Fibroblast of lung (primary cell): ENCODE data around the gene DLGAP1. TPM values are rescaled to one million over a fixed set of nuclear protein-coding genes. Genes with fewer than 3 reads are reported as not detected.

Experiments
- DNase-seq, 2 donors: peaks; one replicate each; pipeline versions ENCODE4 v3.0.0 to v3.0.0-alpha.2; 2010; ENCODE audit warnings: low read depth in 2 of 2
- H2AFZ ChIP-seq: 2 replicates; pipeline ENCODE4 v1.5.1; 2012; ENCODE audit warnings: low read length, control low read depth, inconsistent platforms
- H3K27ac ChIP-seq: 2 replicates; pipeline ENCODE4 v1.5.1; 2011; ENCODE audit warnings: low read length, control low read depth; ENCODE audit not compliant: insufficient read depth
- H3K27me3 ChIP-seq: 2 replicates; pipeline ENCODE4 v1.5.1; 2011; ENCODE audit warnings: mild to moderate bottlenecking, low read length; ENCODE audit not compliant: control insufficient read depth, insufficient read depth
- H3K36me3 ChIP-seq: 2 replicates; pipeline ENCODE4 v1.5.1; 2011; ENCODE audit warnings: low read length; ENCODE audit not compliant: control insufficient read depth, insufficient read depth
- H3K4me1 ChIP-seq: 2 replicates; pipeline ENCODE4 v1.5.1; 2011; ENCODE audit warnings: low read length; ENCODE audit not compliant: control insufficient read depth, insufficient read depth; ENCODE audit errors: extremely low read depth
- H3K4me2 ChIP-seq: 2 replicates; pipeline ENCODE4 v1.5.1; 2011; ENCODE audit warnings: low read length, control low read depth; ENCODE audit not compliant: insufficient read depth; ENCODE audit errors: extremely low read depth
- H3K4me3 ChIP-seq, 4 experiments: fragments of 200-600 bp in 1 of 4; sonication (generic) in 1 of 4; replicated peaks in 1 of 4; 2 replicates each; pipeline ENCODE4 v1.5.1; 2011 to 2016; ENCODE audit warnings: low read length in 4 of 4, low read depth in 3 of 4, mild to moderate bottlenecking in 3 of 4, control low read depth in 2 of 4, inconsistent platforms in 1 of 4, mixed read lengths in 1 of 4; ENCODE audit not compliant: insufficient read depth in 1 of 4; ENCODE audit errors: control extremely low read depth in 1 of 4
- H3K79me2 ChIP-seq: 2 replicates; pipeline ENCODE4 v1.5.1; 2012; ENCODE audit warnings: mild to moderate bottlenecking, low read length, inconsistent platforms; ENCODE audit not compliant: control insufficient read depth, insufficient read depth
- H3K9ac ChIP-seq: 2 replicates; pipeline ENCODE4 v1.5.1; 2011; ENCODE audit warnings: mild to moderate bottlenecking, low read length, control low read depth; ENCODE audit not compliant: insufficient read depth
- H3K9me3 ChIP-seq: 2 replicates; pipeline ENCODE4 v1.5.1; 2012; ENCODE audit warnings: low read depth, low read length; ENCODE audit not compliant: control insufficient read depth, insufficient read depth
- H4K20me1 ChIP-seq: 2 replicates; pipeline ENCODE4 v1.5.1; 2011; ENCODE audit warnings: low read length; ENCODE audit not compliant: control insufficient read depth, insufficient read depth; ENCODE audit errors: extremely low read depth
- CTCF ChIP-seq, 2 donors: IDR thresholded peaks in 1 of 2; conservative IDR thresholded peaks in 1 of 2; 1 replicate in 1 of 2; 2 replicates in 1 of 2; pipeline ENCODE4 v1.5.1; 2011 to 2012; ENCODE audit warnings: low read length in 2 of 2, control low read depth in 1 of 2, inconsistent platforms in 1 of 2, low read depth in 1 of 2, mild to moderate bottlenecking in 1 of 2
- EZH2 ChIP-seq: IDR thresholded peaks from 2 replicates; pipeline ENCODE4 v1.5.1; 2012; ENCODE audit warnings: low read length, control low read depth, mild to moderate bottlenecking; ENCODE audit errors: missing control alignments
- polyA plus RNA-seq, 2 donors: library from polyadenylated mRNA; depleted of rRNA in 1 of 2; stranded (reverse) in 1 of 2; unstranded in 1 of 2; fragments of >200 nt; gene quantifications; 2 replicates each; pipeline ENCODE4 v1.2.1, GENCODE V29; 2011 to 2012; ENCODE audit warnings: missing spikeins in 1 of 2
- total RNA-seq: library from RNA; depleted of rRNA; stranded (reverse); fragments of >200 nt; gene quantifications from 2 replicates; pipeline ENCODE4 v1.2.1, GENCODE V29; 2014

Gene DLGAP1
- total and polyA plus RNA-seq, 2 donors (not counting 1 experiment from before 2014, with no cell fraction given) = 0.16 to 0.17 TPM

- Histone ChIP-seq H3K4me3 (no peak overlapping the region), H3K9me3 (no peaks in the 10 kb centered on the region), H4K20me1 (no peaks in the 10 kb centered on the region), H2AFZ (no peak overlapping the region), H3K36me3 (no peaks in the 10 kb centered on the region), H3K27me3 (no peaks in the 10 kb centered on the region), H3K4me1 (no peaks in the 10 kb centered on the region), H3K79me2 (no peaks in the 10 kb centered on the region), H3K4me2 (no peak overlapping the region), H3K27ac (no peak overlapping the region), H3K9ac (no peak overlapping the region)
- DNase-seq = no peak
- TF ChIP-seq EZH2 (no peak), CTCF (conservative IDR thresholded peaks at IDR 0.05 in 1 of 2, IDR thresholded peaks at IDR 0.05 in 1 of 2; ENCODE audit: low read depth in 1 of 2, low read length in 2 of 2) (no peak)
Measured at GRCh38 chr18:3900327-3900726, 554.8 kb downstream of the DLGAP1 start.

DNA sequence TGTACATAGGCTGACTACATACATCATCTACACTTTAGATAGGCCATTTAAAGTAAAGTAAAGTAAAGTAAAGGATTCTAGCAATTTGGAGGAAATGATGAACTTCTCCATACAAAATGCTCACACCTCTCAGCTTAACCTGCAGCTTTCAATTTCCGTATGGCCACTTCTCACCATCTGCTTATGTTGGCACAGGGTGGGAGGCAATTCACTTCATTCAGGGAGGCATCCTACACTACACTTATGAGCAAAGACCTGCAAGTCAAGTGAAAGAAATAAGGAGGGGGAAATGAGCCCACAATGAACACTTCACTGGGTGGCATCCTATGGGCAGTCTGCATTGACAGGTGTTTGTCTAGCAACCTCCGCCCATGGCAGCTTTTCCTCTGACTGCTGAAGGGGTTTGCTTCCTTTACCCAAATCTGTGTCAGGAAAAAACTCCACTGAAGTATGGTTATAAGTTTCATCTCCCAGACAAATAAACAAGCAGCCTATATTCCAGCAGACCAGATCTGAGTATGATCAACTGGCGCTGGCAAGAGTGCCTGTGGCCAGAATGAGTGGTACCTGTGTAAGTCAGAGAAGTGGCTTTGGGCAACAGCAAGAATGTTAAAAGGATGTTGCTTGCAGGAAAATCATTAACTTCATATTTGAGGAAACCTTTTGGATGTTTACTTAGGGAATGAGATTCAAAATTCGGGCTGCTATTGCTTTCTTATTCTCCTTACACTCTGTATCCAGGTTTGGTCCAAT lies 556.1 kb downstream of the DLGAP1 start:
- Histone ChIP-seq H3K79me2 (no peaks in the 10 kb centered on the region), H3K4me3 (no peak overlapping the region), H3K27ac (no peak overlapping the region), H3K4me1 (no peaks in the 10 kb centered on the region), H3K27me3 (no peaks in the 10 kb centered on the region), H2AFZ (no peak overlapping the region), H3K4me2 (no peak overlapping the region), H3K9ac (no peak overlapping the region), H3K9me3 (no peaks in the 10 kb centered on the region), H4K20me1 (no peaks in the 10 kb centered on the region), H3K36me3 (no peaks in the 10 kb centered on the region)
- DNase-seq = no peak
- no peak for TF ChIP-seq EZH2
- TF ChIP-seq CTCF (conservative IDR thresholded peaks at IDR 0.05 in 1 of 2, IDR thresholded peaks at IDR 0.05 in 1 of 2; ENCODE audit: low read depth in 1 of 2, low read length in 2 of 2) = no peak

GRCh38 chr18:3892152-3892551 lies 563.0 kb downstream of the DLGAP1 start:
- Histone ChIP-seq H3K4me3 (no peak overlapping the region), H4K20me1 (no peaks in the 10 kb centered on the region), H3K79me2 (no peaks in the 10 kb centered on the region), H3K9ac (no peak overlapping the region), H3K9me3 (no peaks in the 10 kb centered on the region), H3K27ac (no peak overlapping the region), H3K27me3 (no peaks in the 10 kb centered on the region), H3K4me1 (no peaks in the 10 kb centered on the region), H3K4me2 (no peak overlapping the region), H2AFZ (no peak overlapping the region), H3K36me3 (no peaks in the 10 kb centered on the region)
- DNase-seq = no peak
- TF ChIP-seq EZH2 (no peak), CTCF (conservative IDR thresholded peaks at IDR 0.05 in 1 of 2, IDR thresholded peaks at IDR 0.05 in 1 of 2; ENCODE audit: low read depth in 1 of 2, low read length in 2 of 2) (no peak)
